Measurements from ENCODE around the gene IL11. TPM values are rescaled to one million over a fixed set of nuclear protein-coding genes. Genes with fewer than 3 reads are reported as not detected.

Gene IL11
- total and polyA plus RNA-seq, 2 of the 13 experiments (the other 11 are each of a cell fraction or from before 2014, with no cell fraction given) = 2.5 to 2.9 TPM

GRCh38 chr19:55384920-55385723, 14.9 kb upstream of the IL11 start (continued):
- TF ChIP-seq AKNA (CRISPR knock-in tag; IDR thresholded peaks at IDR 0.05; ENCODE audit: borderline replicate concordance) = no peak
- peak; percentile 29; the same call in 1 of the 2 replicates for TF ChIP-seq ETV5 (CRISPR knock-in tag; IDR thresholded peaks at IDR 0.05; ENCODE audit: borderline replicate concordance)
- TF ChIP-seq BCL3 (CRISPR knock-in tag; IDR thresholded peaks at IDR 0.05) = no peak
- TF ChIP-seq, protein P1, sequence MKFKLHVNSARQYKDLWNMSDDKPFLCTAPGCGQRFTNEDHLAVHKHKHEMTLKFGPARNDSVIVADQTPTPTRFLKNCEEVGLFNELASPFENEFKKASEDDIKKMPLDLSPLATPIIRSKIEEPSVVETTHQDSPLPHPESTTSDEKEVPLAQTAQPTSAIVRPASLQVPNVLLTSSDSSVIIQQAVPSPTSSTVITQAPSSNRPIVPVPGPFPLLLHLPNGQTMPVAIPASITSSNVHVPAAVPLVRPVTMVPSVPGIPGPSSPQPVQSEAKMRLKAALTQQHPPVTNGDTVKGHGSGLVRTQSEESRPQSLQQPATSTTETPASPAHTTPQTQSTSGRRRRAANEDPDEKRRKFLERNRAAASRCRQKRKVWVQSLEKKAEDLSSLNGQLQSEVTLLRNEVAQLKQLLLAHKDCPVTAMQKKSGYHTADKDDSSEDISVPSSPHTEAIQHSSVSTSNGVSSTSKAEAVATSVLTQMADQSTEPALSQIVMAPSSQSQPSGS (CRISPR knock-in tag; IDR thresholded peaks at IDR 0.05) = no peak
- no peak for TF ChIP-seq KDM4B (CRISPR knock-in tag; IDR thresholded peaks at IDR 0.05)
- no peak for TF ChIP-seq SUZ12 (IDR thresholded peaks at IDR 0.05; ENCODE audit: low read depth, low read length)
- TF ChIP-seq, protein P2, sequence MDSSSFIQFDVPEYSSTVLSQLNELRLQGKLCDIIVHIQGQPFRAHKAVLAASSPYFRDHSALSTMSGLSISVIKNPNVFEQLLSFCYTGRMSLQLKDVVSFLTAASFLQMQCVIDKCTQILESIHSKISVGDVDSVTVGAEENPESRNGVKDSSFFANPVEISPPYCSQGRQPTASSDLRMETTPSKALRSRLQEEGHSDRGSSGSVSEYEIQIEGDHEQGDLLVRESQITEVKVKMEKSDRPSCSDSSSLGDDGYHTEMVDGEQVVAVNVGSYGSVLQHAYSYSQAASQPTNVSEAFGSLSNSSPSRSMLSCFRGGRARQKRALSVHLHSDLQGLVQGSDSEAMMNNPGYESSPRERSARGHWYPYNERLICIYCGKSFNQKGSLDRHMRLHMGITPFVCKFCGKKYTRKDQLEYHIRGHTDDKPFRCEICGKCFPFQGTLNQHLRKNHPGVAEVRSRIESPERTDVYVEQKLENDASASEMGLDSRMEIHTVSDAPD (CRISPR knock-in tag; IDR thresholded peaks at IDR 0.05) = no peak
- TF ChIP-seq ATM (IDR thresholded peaks at IDR 0.05; ENCODE audit: borderline replicate concordance) = no peak
- 0 out of 2 replicates have a peak, but pooled peaks have one; percentile 32 for TF ChIP-seq NRL (CRISPR knock-in tag; IDR thresholded peaks at IDR 0.05; ENCODE audit: borderline replicate concordance)
- no peak for TF ChIP-seq ZHX1 (CRISPR knock-in tag; IDR thresholded peaks at IDR 0.05; ENCODE audit: low read depth)
- TF ChIP-seq, protein P3, sequence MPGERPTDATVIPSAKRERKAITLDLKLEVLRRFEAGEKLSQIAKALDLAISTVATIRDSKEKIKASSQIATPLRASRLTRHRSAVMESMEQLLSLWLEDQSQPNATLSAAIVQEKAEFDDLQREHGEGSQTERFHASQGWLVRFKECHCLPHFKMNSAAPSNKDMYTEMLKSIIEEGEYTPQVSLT (CRISPR knock-in tag; IDR thresholded peaks at IDR 0.05; ENCODE audit: borderline replicate concordance, low read depth) = no peak
- TF ChIP-seq NR3C1 (CRISPR knock-in tag; IDR thresholded peaks at IDR 0.05) = no peak
- no peak for TF ChIP-seq TGIF2 (CRISPR knock-in tag; IDR thresholded peaks at IDR 0.05)
- no peak for TF ChIP-seq MYNN (CRISPR knock-in tag; IDR thresholded peaks at IDR 0.05; ENCODE audit: low read depth)
- peak; percentile 57 for TF ChIP-seq MAX (IDR thresholded peaks at IDR 0.05)
